H1 (cell line): ENCODE data around the gene TCP11. TPM values are rescaled to one million over a fixed set of nuclear protein-coding genes. Genes with fewer than 3 reads are reported as not detected.

Experiments
- CTCF ChIA-PET: fragments of 300-600 bp; sonication (Branson Sonifier 250); formaldehyde crosslinking; loops from one replicate; lab custom pipeline; 2021; ENCODE audit not compliant: partially characterized antibody; lab: Charles Lee
- POLR2A ChIA-PET: fragments of 300-600 bp; sonication (Branson Sonifier 250); formaldehyde crosslinking; loops from one replicate; lab custom pipeline; 2021; ENCODE audit warnings: inconsistent platforms; ENCODE audit not compliant: partially characterized antibody; lab: Charles Lee
- DNase-seq, 2 experiments: peaks; one replicate each; pipeline versions ENCODE4 v3.0.0 to v3.0.0-alpha.2; 2010 to 2022; ENCODE audit warnings: low spot score in 2 of 2, low read depth in 1 of 2, mixed read lengths in 1 of 2
- FAIRE-seq: peaks from 2 replicates; lab custom pipeline; 2011; peaks lifted over from hg19 to GRCh38; lab: Jason Lieb, UNC
- H2AFZ ChIP-seq: 2 replicates; pipeline ENCODE4 v1.8.1; 2012; ENCODE audit warnings: low read length, inconsistent platforms
- H2AK5ac ChIP-seq: 2 replicates; pipeline ENCODE4 v1.6.1; 2013; ENCODE audit warnings: low read depth, low read length
- H2BK120ac ChIP-seq: replicated peaks from 2 replicates; pipeline ENCODE3; 2013; ENCODE audit warnings: low read depth, low read length, inconsistent platforms
- H2BK12ac ChIP-seq: 2 replicates; pipeline ENCODE4 v1.6.1; 2013; ENCODE audit warnings: low read depth, low read length
- H2BK15ac ChIP-seq: 2 replicates; pipeline ENCODE4 v1.6.1; 2013; ENCODE audit warnings: low read length
- H2BK20ac ChIP-seq: 2 replicates; pipeline ENCODE4 v1.6.1; 2013; ENCODE audit warnings: low read length
- H2BK5ac ChIP-seq: 2 replicates; pipeline ENCODE4 v1.6.1; 2013; ENCODE audit warnings: low read depth, low read length
- H3K14ac ChIP-seq: 2 replicates; pipeline ENCODE4 v1.6.1; 2013; ENCODE audit warnings: inconsistent platforms; ENCODE audit not compliant: insufficient read length
- H3K18ac ChIP-seq: 2 replicates; pipeline ENCODE4 v1.6.1; 2013; ENCODE audit warnings: low read length; ENCODE audit errors: extremely low read depth
- H3K23ac ChIP-seq: 2 replicates; pipeline ENCODE4 v1.6.1; 2013; ENCODE audit warnings: inconsistent platforms; ENCODE audit not compliant: insufficient read length
- H3K23me2 ChIP-seq: 2 replicates; pipeline ENCODE4 v1.6.1; 2013; ENCODE audit warnings: low read depth, low read length
- H3K27ac ChIP-seq: 2 replicates; pipeline ENCODE4 v1.6.1; 2011; ENCODE audit warnings: low read depth, low read length, inconsistent platforms
- H3K27me3 ChIP-seq, 4 experiments: replicated peaks in 1 of 4; 1 replicate in 1 of 4; 2 replicates in 3 of 4; pipeline versions ENCODE4 v1.6.1 to v1.8.1; 2011 to 2013; ENCODE audit warnings: low read length in 3 of 4, mild to moderate bottlenecking in 3 of 4, inconsistent platforms in 2 of 4, mixed read lengths in 2 of 4, moderate library complexity in 1 of 4; ENCODE audit not compliant: control insufficient read depth in 3 of 4, insufficient read depth in 3 of 4; ENCODE audit errors: extremely low read depth in 1 of 4
- H3K36me3 ChIP-seq, 4 experiments: 2 replicates each; pipeline versions ENCODE4 v1.6.1 to v1.8.1; 2011 to 2013; ENCODE audit warnings: mild to moderate bottlenecking in 4 of 4, low read length in 3 of 4, moderate library complexity in 2 of 4, control low read depth in 1 of 4, inconsistent platforms in 1 of 4; ENCODE audit not compliant: insufficient read depth in 4 of 4, control insufficient read depth in 2 of 4
- H3K4ac ChIP-seq: replicated peaks from 2 replicates; pipeline ENCODE3; 2013; ENCODE audit warnings: low read length, low read depth, mixed read lengths, inconsistent platforms; ENCODE audit not compliant: insufficient read length
- H3K4me1 ChIP-seq, 4 experiments: replicated peaks in 1 of 4; 1 replicate in 1 of 4; 2 replicates in 3 of 4; pipeline versions ENCODE4 v1.6.1 to v1.8.1; 2011 to 2013; ENCODE audit warnings: low read length in 3 of 4, inconsistent platforms in 2 of 4, mixed read lengths in 1 of 4; ENCODE audit not compliant: insufficient read depth in 4 of 4, control insufficient read depth in 3 of 4
- H3K4me2 ChIP-seq, 2 experiments: 2 replicates each; pipeline versions ENCODE4 v1.6.1 to v1.8.1; 2011 to 2013; ENCODE audit warnings: low read depth in 2 of 2, low read length in 2 of 2, control low read depth in 1 of 2, inconsistent platforms in 1 of 2, mild to moderate bottlenecking in 1 of 2; ENCODE audit not compliant: insufficient read depth in 1 of 2
- H3K4me3 ChIP-seq, 4 experiments: fragments of 200-600, 300-600 bp in 1 of 4; sonication (generic), shearing (Covaris generic), sonication (Bioruptor Twin) in 1 of 4; 2 replicates each; pipeline versions ENCODE4 v1.5.1 to v1.8.1; 2011 to 2016; ENCODE audit warnings: low read length in 4 of 4, low read depth in 3 of 4, control low read depth in 2 of 4, inconsistent platforms in 2 of 4, mild to moderate bottlenecking in 2 of 4, mixed read lengths in 1 of 4, moderate library complexity in 1 of 4; ENCODE audit not compliant: insufficient read depth in 2 of 4; ENCODE audit errors: extremely low read depth in 1 of 4
- H3K56ac ChIP-seq: replicated peaks from 2 replicates; pipeline ENCODE3; 2013; ENCODE audit warnings: low read depth, mild to moderate bottlenecking, mixed read lengths, low read length, inconsistent platforms; ENCODE audit not compliant: insufficient read length
- H3K79me1 ChIP-seq: 2 replicates; pipeline ENCODE4 v1.6.1; 2013; ENCODE audit warnings: low read depth, low read length, control low read depth
- H3K79me2 ChIP-seq, 2 experiments: 2 replicates each; pipeline versions ENCODE4 v1.6.1 to v1.8.1; 2012 to 2013; ENCODE audit warnings: low read length in 2 of 2, mild to moderate bottlenecking in 2 of 2, inconsistent platforms in 1 of 2; ENCODE audit not compliant: insufficient read depth in 2 of 2, control insufficient read depth in 1 of 2
- H3K9ac ChIP-seq, 4 experiments: replicated peaks in 1 of 4; 1 replicate in 1 of 4; 2 replicates in 3 of 4; pipeline versions ENCODE4 v1.6.1 to v1.8.1; 2011 to 2013; ENCODE audit warnings: low read depth in 3 of 4, low read length in 3 of 4, control low read depth in 2 of 4, mild to moderate bottlenecking in 2 of 4, moderate library complexity in 2 of 4, inconsistent platforms in 1 of 4; ENCODE audit errors: extremely low read depth in 1 of 4
- H3K9me3 ChIP-seq, 2 experiments: 2 replicates each; pipeline versions ENCODE4 v1.6.1 to v1.8.1; 2012 to 2013; ENCODE audit warnings: mild to moderate bottlenecking in 2 of 2, moderate library complexity in 2 of 2, control low read depth in 1 of 2, inconsistent platforms in 1 of 2, low read depth in 1 of 2, low read length in 1 of 2, mixed read lengths in 1 of 2; ENCODE audit not compliant: insufficient read depth in 2 of 2
- H4K20me1 ChIP-seq, 2 experiments: replicated peaks in 1 of 2; 2 replicates each; pipeline versions ENCODE3 to v1.8.1; 2011 to 2013; ENCODE audit warnings: inconsistent platforms in 2 of 2, low read length in 2 of 2, mild to moderate bottlenecking in 1 of 2; ENCODE audit not compliant: insufficient read depth in 2 of 2, control insufficient read depth in 1 of 2
- H4K5ac ChIP-seq: 2 replicates; pipeline ENCODE4 v1.6.1; 2013; ENCODE audit warnings: low read length, low read depth, mixed read lengths, inconsistent platforms; ENCODE audit not compliant: insufficient read length
- H4K8ac ChIP-seq: 2 replicates; pipeline ENCODE4 v1.8.0; 2013; ENCODE audit warnings: mild to moderate bottlenecking, moderate library complexity, low read length, inconsistent platforms; ENCODE audit not compliant: insufficient read depth; ENCODE audit errors: extremely low read depth
- H4K91ac ChIP-seq: replicated peaks from 2 replicates; pipeline ENCODE3; 2013; ENCODE audit warnings: low read length, mixed read lengths, inconsistent platforms; ENCODE audit not compliant: insufficient read length
- HDAC6 ChIP-seq: IDR thresholded peaks from one replicate; pipeline ENCODE4 v1.7.1; 2012; ENCODE audit warnings: low read depth, mild to moderate bottlenecking, inconsistent platforms, low read length, moderate library complexity
- MAFK ChIP-seq: IDR thresholded peaks from 2 replicates; pipeline ENCODE4 v1.6.1; 2012; ENCODE audit warnings: low read depth, mild to moderate bottlenecking, improper control_type of control experiment, low read length
- WGBS, 2 experiments: shearing (Covaris generic) in 1 of 2; methylation state at CpG; one replicate each; pipeline versions ENCODE4 v1.1.6 to v1.1.7; 2013 to 2015; ENCODE audit warnings: low lambda C conversion rate in 2 of 2, mixed read lengths in 2 of 2, inconsistent platforms in 1 of 2, low coverage in 1 of 2, missing lambda C conversion rate in 1 of 2; ENCODE audit not compliant: insufficient replicate concordance in 2 of 2, insufficient coverage in 1 of 2, insufficient read length in 1 of 2; ENCODE audit errors: extremely low coverage in 1 of 2, missing lambda C conversion rate in 1 of 2; 5-methylcytosine and 5-hydroxymethylcytosine counted together
- polyA plus RNA-seq, 7 experiments: library from polyadenylated mRNA; depleted of rRNA in 3 of 7; stranded (reverse) in 5 of 7; unstranded in 2 of 7; fragments of >200 nt in 5 of 7; fragments of 200-250 nt in 2 of 7; gene quantifications; 1 replicate in 5 of 7; 2 replicates in 1 of 7; 4 replicates in 1 of 7; pipeline versions ENCODE4 v1.2.1 to v1.2.3, GENCODE V29; 2011 to 2013; ENCODE audit warnings: missing spikeins in 2 of 7, mixed read lengths in 2 of 7
- total RNA-seq: library from RNA; stranded (reverse); fragmentation: NEBNext Ultra II Directional; extraction: Animal tissue kit (Norgen Biotek cat#: 25700); gene quantifications from 2 replicates; pipeline ENCODE4 v1.2.1, GENCODE V29; 2021

The TCP11 gene
- total and polyA plus RNA-seq, 2 of the 8 experiments (the other 6 are each of a cell fraction or from before 2014, with no cell fraction given) = 0.11 TPM; not detected in 1

GRCh38 chr6:35077713-35078105 is 63.4 kb downstream of the TCP11 start:
- Histone ChIP-seq H3K4me2 (no peak overlapping the region), H4K5ac (no peak overlapping the region), H3K56ac (no peak overlapping the region), H2BK15ac (no peak overlapping the region), H3K4me1 (peaks cover 0 to 10% (median 4%) of the 10 kb centered on the region in 4 experiments; a peak in 4 of 7 replicates), H2BK20ac (no peak overlapping the region), H3K79me1 (no peaks in the 10 kb centered on the region), H2BK120ac (no peak overlapping the region), H3K4me3 (no peak overlapping the region), H3K27ac (no peak overlapping the region), H4K91ac (no peak overlapping the region), H4K8ac (no peak overlapping the region), H2BK12ac (no peak overlapping the region), H4K20me1 (no peaks in the 10 kb centered on the region), H3K9me3 (no peaks in the 10 kb centered on the region), H3K23ac (no peak overlapping the region), H3K14ac (no peak overlapping the region), H3K9ac (no peak overlapping the region), H2BK5ac (no peak overlapping the region), H3K79me2 (no peaks in the 10 kb centered on the region), H3K23me2 (no peaks in the 10 kb centered on the region), H2AFZ (no peak overlapping the region), H3K27me3 (no peaks in the 10 kb centered on the region), H3K36me3 (peaks cover 0 to 9% (median 5%) of the 10 kb centered on the region in 4 experiments; a peak in 5 of 8 replicates), H3K18ac (no peak overlapping the region), H2AK5ac (no peak overlapping the region), H3K4ac (no peak overlapping the region)
- CTCF ChIA-PET = interaction anchor here (0.5 to 8.6 kb wide), 9 partner anchors 9 to 164 kb away, joined by 3 to 52 read pairs (median 4); no protein-coding TSS in a partner anchor
- POLR2A ChIA-PET = no interaction called here
- DNase-seq = no peak
- WGBS, 2 experiments = 81% methylated on average over 11 of the region's 11 CpGs; no CpG with 5 or more reads in 1 of the 2 experiments
- no peak for FAIRE-seq
- no peak for TF ChIP-seq MAFK
- no peak for TF ChIP-seq HDAC6
